ENCODE data around the gene LRRC74A. TPM values are rescaled to one million over a fixed set of nuclear protein-coding genes. Genes with fewer than 3 reads are reported as not detected.
"Not testable (repeated sequence)": the region's sequence is repeated elsewhere in the genome, so short reads cannot be mapped to it uniquely, and the experiment has no call there.

LRRC74A gene
- total RNA-seq, 1 donor from 2014 or later, result not detected

DNA sequence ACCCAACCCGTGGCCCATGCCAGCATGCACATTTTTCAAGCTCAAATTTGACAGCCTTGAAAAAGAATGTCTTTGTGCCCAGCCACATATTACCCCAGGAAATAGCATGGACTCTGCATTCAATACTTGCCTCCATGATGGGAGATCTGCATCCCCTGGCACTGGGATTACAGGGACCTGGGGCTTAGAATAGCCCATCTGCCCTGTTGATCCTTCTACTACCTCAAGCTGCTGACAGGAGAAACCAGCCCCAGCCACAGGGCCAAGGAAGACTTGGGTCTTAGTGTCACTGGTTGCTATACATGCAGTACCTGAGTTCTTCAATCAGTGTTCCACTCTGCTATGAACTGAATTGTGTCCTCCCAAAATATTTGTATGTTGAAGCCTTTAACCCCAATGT is 85.3 kb downstream of the LRRC74A start:
- TF ChIP-seq, protein P1, sequence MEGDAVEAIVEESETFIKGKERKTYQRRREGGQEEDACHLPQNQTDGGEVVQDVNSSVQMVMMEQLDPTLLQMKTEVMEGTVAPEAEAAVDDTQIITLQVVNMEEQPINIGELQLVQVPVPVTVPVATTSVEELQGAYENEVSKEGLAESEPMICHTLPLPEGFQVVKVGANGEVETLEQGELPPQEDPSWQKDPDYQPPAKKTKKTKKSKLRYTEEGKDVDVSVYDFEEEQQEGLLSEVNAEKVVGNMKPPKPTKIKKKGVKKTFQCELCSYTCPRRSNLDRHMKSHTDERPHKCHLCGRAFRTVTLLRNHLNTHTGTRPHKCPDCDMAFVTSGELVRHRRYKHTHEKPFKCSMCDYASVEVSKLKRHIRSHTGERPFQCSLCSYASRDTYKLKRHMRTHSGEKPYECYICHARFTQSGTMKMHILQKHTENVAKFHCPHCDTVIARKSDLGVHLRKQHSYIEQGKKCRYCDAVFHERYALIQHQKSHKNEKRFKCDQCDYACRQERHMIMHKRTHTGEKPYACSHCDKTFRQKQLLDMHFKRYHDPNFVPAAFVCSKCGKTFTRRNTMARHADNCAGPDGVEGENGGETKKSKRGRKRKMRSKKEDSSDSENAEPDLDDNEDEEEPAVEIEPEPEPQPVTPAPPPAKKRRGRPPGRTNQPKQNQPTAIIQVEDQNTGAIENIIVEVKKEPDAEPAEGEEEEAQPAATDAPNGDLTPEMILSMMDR (IDR thresholded peaks at IDR 0.05), result no peak
- no peaks in the 10 kb centered on the region for H3K27me3 Mint-ChIP-seq (ENCODE audit: low read depth)
- no peak overlapping the region for H3K4me3 Mint-ChIP-seq (ENCODE audit: unreplicated experiment)
- H3K36me3 Mint-ChIP-seq (ENCODE audit: low read depth), result no peaks in the 10 kb centered on the region
- H3K27ac Mint-ChIP-seq (ENCODE audit: unreplicated experiment), result no peak overlapping the region
- DNase-seq (ENCODE audit: low spot score), result no peak
- no peaks in the 10 kb centered on the region for H3K9me3 Mint-ChIP-seq (ENCODE audit: low read depth)
- peaks cover 20% of the 10 kb centered on the region for H3K4me1 Mint-ChIP-seq (ENCODE audit: low read depth)

DNA sequence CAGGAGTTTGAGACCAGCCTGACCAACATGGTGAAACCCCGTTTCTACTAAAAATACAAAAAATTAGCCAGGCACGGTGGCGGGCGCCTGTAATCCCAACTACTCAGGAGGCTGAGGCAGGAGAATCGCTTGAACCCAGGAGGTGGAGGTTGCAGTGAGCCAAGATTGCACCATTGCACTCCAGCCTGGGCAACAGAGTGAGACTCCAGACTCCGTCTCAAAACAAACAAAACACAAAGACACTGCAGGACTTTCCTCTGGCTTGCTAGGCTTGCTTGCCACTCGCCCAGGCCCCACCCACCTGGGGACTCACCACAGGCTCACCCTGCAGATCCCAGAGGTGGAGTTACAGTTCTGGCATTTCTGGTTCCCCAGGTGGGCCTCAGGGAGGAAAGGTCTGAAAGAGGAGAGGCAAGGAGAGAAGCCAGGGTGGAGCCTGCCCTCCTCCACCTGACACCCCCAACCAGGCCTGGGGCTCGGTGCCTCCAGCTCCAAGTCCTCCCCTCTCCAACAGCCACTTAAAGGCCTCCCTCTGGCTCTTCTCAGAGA is 88.4 kb downstream of the LRRC74A start:
- H3K27me3 Mint-ChIP-seq (ENCODE audit: low read depth); H3K4me3 Mint-ChIP-seq (ENCODE audit: unreplicated experiment); H3K9me3 Mint-ChIP-seq (ENCODE audit: low read depth); H3K27ac Mint-ChIP-seq (ENCODE audit: unreplicated experiment); DNase-seq (ENCODE audit: low spot score); H3K36me3 Mint-ChIP-seq (ENCODE audit: low read depth): not testable (repeated sequence)
- peaks cover 49% of the 10 kb centered on the region for H3K4me1 Mint-ChIP-seq (ENCODE audit: low read depth)

DNA sequence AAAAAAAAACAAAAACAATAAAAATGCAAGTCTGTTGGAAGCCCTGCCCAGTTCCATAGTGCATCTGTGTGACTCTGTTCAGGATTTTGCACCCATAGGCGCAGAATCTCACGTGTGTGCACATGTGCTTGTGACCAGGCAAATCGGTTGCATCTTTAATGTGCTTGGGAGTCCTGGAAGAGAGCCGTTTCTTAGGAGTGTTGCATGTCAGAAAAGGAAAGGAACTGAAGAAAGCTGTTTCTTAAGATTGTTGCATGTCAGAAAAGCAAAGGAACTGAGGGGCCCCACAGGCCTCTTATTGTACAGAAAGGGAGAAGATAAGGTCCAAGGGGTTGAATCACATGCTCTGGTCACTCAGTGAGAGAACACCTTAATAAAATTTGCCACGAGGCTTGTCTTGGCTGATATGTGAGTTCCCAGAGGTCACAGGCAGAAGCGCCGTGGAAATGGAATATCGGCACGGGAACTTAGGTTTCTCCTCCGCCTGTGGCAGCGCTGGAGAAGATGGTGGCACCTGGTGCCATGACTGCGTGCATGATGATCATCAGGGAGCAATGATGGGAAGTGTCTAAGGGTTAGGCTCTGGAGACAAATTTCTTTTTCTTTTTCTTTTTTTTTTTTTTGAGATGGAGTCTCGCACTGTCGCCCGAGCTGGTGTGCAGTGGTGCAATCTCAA is 90.0 kb downstream of the LRRC74A start:
- Mint-ChIP-seq H3K9me3 (ENCODE audit: low read depth) (no peaks in the 10 kb centered on the region), H3K4me1 (ENCODE audit: low read depth) (peaks cover 65% of the 10 kb centered on the region), H3K4me3 (ENCODE audit: unreplicated experiment) (no peak overlapping the region), H3K36me3 (ENCODE audit: low read depth) (no peaks in the 10 kb centered on the region), H3K27ac (ENCODE audit: unreplicated experiment) (peak overlapping the region; percentile 45), H3K27me3 (ENCODE audit: low read depth) (no peaks in the 10 kb centered on the region)
- TF ChIP-seq, protein P1 (IDR thresholded peaks at IDR 0.05), result no peak
- DNase-seq (ENCODE audit: low spot score), result no peak

DNA sequence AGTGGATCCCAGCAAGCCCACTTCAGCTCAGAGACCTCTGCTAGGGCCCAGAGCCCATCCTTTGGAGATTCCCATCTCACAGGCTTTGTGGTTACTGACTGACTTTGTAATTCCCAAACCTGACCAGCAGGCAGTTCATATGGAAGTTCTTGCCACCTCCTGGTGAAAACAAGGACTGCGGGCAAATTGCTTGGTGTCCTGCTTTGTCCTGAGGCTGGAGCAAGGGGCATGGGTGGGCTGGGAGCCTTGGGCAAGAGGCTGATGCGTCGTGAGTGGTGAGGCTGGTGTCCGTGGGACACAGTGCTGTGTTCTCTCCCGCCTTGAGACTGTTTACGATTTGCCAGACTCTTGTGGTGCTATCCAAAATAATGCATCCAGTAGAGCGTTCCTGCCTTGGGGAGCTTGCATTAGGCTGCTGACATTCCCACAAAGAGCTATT is 91.0 kb downstream of the LRRC74A start:
- no peaks in the 10 kb centered on the region for H3K36me3 Mint-ChIP-seq (ENCODE audit: low read depth)
- no peak overlapping the region for H3K4me3 Mint-ChIP-seq (ENCODE audit: unreplicated experiment)
- TF ChIP-seq, protein P1 (IDR thresholded peaks at IDR 0.05), result peak; percentile 86
- DNase-seq (ENCODE audit: low spot score), result no peak
- H3K27ac Mint-ChIP-seq (ENCODE audit: unreplicated experiment), result peak overlapping the region; percentile 99
- H3K27me3 Mint-ChIP-seq (ENCODE audit: low read depth), result no peaks in the 10 kb centered on the region
- H3K4me1 Mint-ChIP-seq (ENCODE audit: low read depth), result peaks cover 75% of the 10 kb centered on the region
- no peaks in the 10 kb centered on the region for H3K9me3 Mint-ChIP-seq (ENCODE audit: low read depth)

DNA sequence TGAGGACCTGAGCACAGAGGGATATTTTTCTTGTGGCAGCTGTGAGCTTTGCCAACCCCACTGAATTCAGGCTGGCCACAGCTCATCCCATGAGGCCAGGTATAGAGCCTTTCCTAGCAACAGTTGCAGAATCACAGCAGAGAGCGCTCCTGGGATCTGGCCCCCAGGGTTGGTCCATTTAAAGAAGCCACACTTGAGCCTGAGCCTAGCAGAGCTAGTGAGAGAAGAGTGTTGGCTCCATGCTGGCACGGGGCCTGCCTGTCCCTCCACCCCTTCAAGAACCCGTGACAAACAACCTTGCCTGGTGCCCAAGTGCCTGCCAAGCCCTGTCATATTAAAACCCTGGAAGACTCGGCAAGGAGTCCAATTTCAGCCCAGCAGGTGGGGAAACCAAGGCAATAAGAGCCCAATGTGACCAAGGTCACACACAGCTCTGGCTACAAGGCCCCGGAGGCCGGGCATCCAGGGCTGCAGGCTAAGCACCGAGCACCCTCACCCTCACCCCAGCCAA is 91.6 kb downstream of the LRRC74A start:
- Mint-ChIP-seq H3K4me3 (ENCODE audit: unreplicated experiment) (peak overlapping the region; percentile 37), H3K9me3 (ENCODE audit: low read depth) (no peaks in the 10 kb centered on the region), H3K27me3 (ENCODE audit: low read depth) (no peaks in the 10 kb centered on the region), H3K27ac (ENCODE audit: unreplicated experiment) (peak overlapping the region; percentile 99), H3K36me3 (ENCODE audit: low read depth) (no peaks in the 10 kb centered on the region), H3K4me1 (ENCODE audit: low read depth) (peaks cover 81% of the 10 kb centered on the region)
- TF ChIP-seq, protein P1 (IDR thresholded peaks at IDR 0.05), result no peak
- no peak for DNase-seq (ENCODE audit: low spot score)

Measured in chondrocyte (in vitro differentiated cells).